DND-41 (cell line): Measurements from ENCODE around the gene MYO16.

Experiments
- ATAC-seq: fragments of 200-7000 bp; cut with Tn5 transposase; 3 replicates; pipeline ENCODE4 v1.9.1; 2021; ENCODE audit warnings: low read depth; ENCODE audit not compliant: insufficient read depth
- DNase-seq: peaks from one replicate; pipeline ENCODE4 v3.0.0-alpha.2; 2020
- H2AFZ ChIP-seq: 2 replicates; pipeline ENCODE4 v1.6.0; 2012; ENCODE audit warnings: low read depth, low read length
- H3K27ac ChIP-seq: 2 replicates; pipeline ENCODE4 v1.5.1; 2012; ENCODE audit warnings: low read length, inconsistent platforms
- H3K27me3 ChIP-seq: fragments of 200-600 bp; sonication (generic); 2 replicates; pipeline ENCODE4 v1.6.0; 2012; ENCODE audit warnings: low read length, mild to moderate bottlenecking, inconsistent platforms; ENCODE audit not compliant: insufficient read depth, poor library complexity
- H3K36me3 ChIP-seq: 2 replicates; pipeline ENCODE4 v1.5.1; 2012; ENCODE audit warnings: low read length, inconsistent platforms; ENCODE audit not compliant: insufficient read depth
- H3K4me1 ChIP-seq: 2 replicates; pipeline ENCODE4 v1.5.1; 2012; ENCODE audit warnings: mild to moderate bottlenecking, low read length; ENCODE audit not compliant: insufficient read depth
- H3K4me2 ChIP-seq: 2 replicates; pipeline ENCODE4 v1.6.0; 2012; ENCODE audit warnings: mild to moderate bottlenecking, moderate library complexity, low read length, inconsistent platforms; ENCODE audit not compliant: insufficient read depth
- H3K4me3 ChIP-seq, 2 experiments: fragments of 200-600 bp in 1 of 2; shearing (Covaris generic) in 1 of 2; 2 replicates each; pipeline ENCODE4 v1.5.1; 2012 to 2016; ENCODE audit warnings: inconsistent platforms in 2 of 2, low read length in 2 of 2, mild to moderate bottlenecking in 2 of 2, low read depth in 1 of 2, moderate library complexity in 1 of 2
- H3K79me2 ChIP-seq: 2 replicates; pipeline ENCODE4 v1.6.0; 2012; ENCODE audit warnings: low read length, inconsistent platforms; ENCODE audit not compliant: insufficient read depth
- H3K9ac ChIP-seq: 2 replicates; pipeline ENCODE4 v1.6.0; 2012; ENCODE audit warnings: low read depth, mild to moderate bottlenecking, inconsistent platforms, low read length, moderate library complexity
- H3K9me3 ChIP-seq: 2 replicates; pipeline ENCODE4 v1.5.1; 2012; ENCODE audit warnings: low read length, moderate library complexity, mild to moderate bottlenecking, inconsistent platforms; ENCODE audit not compliant: insufficient read depth, severe bottlenecking
- H4K20me1 ChIP-seq: 2 replicates; pipeline ENCODE4 v1.6.0; 2012; ENCODE audit warnings: low read length; ENCODE audit not compliant: insufficient read depth
- CTCF ChIP-seq: IDR thresholded peaks from 2 replicates; pipeline ENCODE4 v1.5.1; 2012; ENCODE audit warnings: borderline replicate concordance, low read length, moderate library complexity, mild to moderate bottlenecking; ENCODE audit not compliant: poor library complexity, severe bottlenecking; ENCODE audit errors: extremely low read depth
- EZH2 ChIP-seq: IDR thresholded peaks from 3 replicates; pipeline ENCODE4 v1.6.1; 2012; ENCODE audit warnings: borderline replicate concordance, low read depth, mild to moderate bottlenecking, moderate library complexity, low read length, inconsistent platforms; ENCODE audit not compliant: severe bottlenecking

Gene MYO16

GRCh38 chr13:108927615-108928014 is 298.2 kb downstream of the MYO16 start:
- Histone ChIP-seq H3K9ac (no peak overlapping the region), H3K4me3 (no peak overlapping the region), H3K4me1 (no peaks in the 10 kb centered on the region), H4K20me1 (no peaks in the 10 kb centered on the region; the same call in 1 of the 2 replicates), H3K27me3 (peaks cover 5% of the 10 kb centered on the region), H3K9me3 (no peaks in the 10 kb centered on the region), H3K4me2 (no peak overlapping the region), H3K79me2 (no peaks in the 10 kb centered on the region), H2AFZ (no peak overlapping the region), H3K36me3 (no peaks in the 10 kb centered on the region), H3K27ac (no peak overlapping the region)
- no peak for TF ChIP-seq EZH2
- no peak for TF ChIP-seq CTCF
- DNase-seq, result no peak
- ATAC-seq, result no peak

- Histone ChIP-seq H3K9me3 (no peaks in the 10 kb centered on the region), H4K20me1 (no peaks in the 10 kb centered on the region; the same call in 1 of the 2 replicates), H3K4me1 (no peaks in the 10 kb centered on the region), H3K36me3 (no peaks in the 10 kb centered on the region), H3K4me3 (no peak overlapping the region), H3K9ac (no peak overlapping the region), H3K27me3 (peaks cover 5% of the 10 kb centered on the region), H3K4me2 (no peak overlapping the region), H3K27ac (no peak overlapping the region), H3K79me2 (no peaks in the 10 kb centered on the region), H2AFZ (no peak overlapping the region)
- no peak for ATAC-seq
- DNase-seq, result no peak
- TF ChIP-seq CTCF (no peak), EZH2 (no peak)
Measured at GRCh38 chr13:108929532-108930206, 300.3 kb downstream of the MYO16 start.

GRCh38 chr13:108932196-108932595 is 302.8 kb downstream of the MYO16 start:
- no peak overlapping the region for H3K4me2 ChIP-seq
- H3K36me3 ChIP-seq, result no peaks in the 10 kb centered on the region
- no peak overlapping the region for H3K4me3 ChIP-seq
- H4K20me1 ChIP-seq, result no peaks in the 10 kb centered on the region
- H3K9me3 ChIP-seq, result no peaks in the 10 kb centered on the region
- H2AFZ ChIP-seq, result no peak overlapping the region
- H3K4me1 ChIP-seq, result no peaks in the 10 kb centered on the region
- ATAC-seq, result no peak
- H3K27ac ChIP-seq, result no peak overlapping the region
- H3K9ac ChIP-seq, result no peak overlapping the region
- TF ChIP-seq CTCF (no peak), EZH2 (no peak)
- H3K79me2 ChIP-seq, result no peaks in the 10 kb centered on the region
- H3K27me3 ChIP-seq, result peaks cover 11% of the 10 kb centered on the region
- DNase-seq, result no peak

GRCh38 chr13:108933061-108933460 is 303.6 kb downstream of the MYO16 start:
- DNase-seq, result no peak
- ATAC-seq, result no peak
- TF ChIP-seq CTCF (no peak), EZH2 (no peak)
- Histone ChIP-seq H3K9me3 (no peaks in the 10 kb centered on the region), H3K27ac (no peak overlapping the region), H3K9ac (no peak overlapping the region), H3K4me2 (no peak overlapping the region), H3K4me3 (no peak overlapping the region), H3K27me3 (peaks cover 14% of the 10 kb centered on the region), H3K79me2 (no peaks in the 10 kb centered on the region), H3K4me1 (no peaks in the 10 kb centered on the region), H4K20me1 (no peaks in the 10 kb centered on the region), H3K36me3 (no peaks in the 10 kb centered on the region), H2AFZ (no peak overlapping the region)
